HG02840 (cell line): ENCODE results near the gene SNRNP27.
"Not testable (repeated sequence)": the region's sequence is repeated elsewhere in the genome, so short reads cannot be mapped to it uniquely, and the experiment has no call there.

Experiments used
- ATAC-seq: cut with Tn5 transposase; IDR thresholded peaks from one replicate; pipeline ENCODE4 v1.9.1; 2021; ENCODE audit warnings: mild to moderate bottlenecking, moderate library complexity, moderate number of reproducible peaks; ENCODE audit not compliant: unreplicated experiment, low FRiP score

Gene SNRNP27

DNA sequence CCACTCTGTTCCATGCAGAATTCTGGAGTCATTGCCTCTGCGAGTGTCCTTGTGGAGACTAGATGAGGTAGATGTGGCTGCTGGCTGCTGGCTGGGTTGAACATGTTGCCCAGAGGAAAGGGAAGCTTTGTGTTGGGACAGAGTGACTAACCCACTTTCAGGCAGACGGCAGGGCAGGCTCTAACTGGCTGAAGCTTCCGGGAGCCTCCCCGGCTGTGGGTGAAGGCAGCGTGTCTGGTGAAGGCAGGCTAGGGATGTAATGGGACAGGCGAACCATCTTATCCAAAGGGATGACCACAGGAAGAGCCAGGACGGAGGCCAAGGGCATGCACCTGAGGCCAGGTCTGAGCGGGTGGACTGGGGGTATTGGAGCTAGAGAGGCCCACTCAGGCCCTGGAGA lies 51.7 kb downstream of the SNRNP27 start:
- no peak for ATAC-seq

DNA sequence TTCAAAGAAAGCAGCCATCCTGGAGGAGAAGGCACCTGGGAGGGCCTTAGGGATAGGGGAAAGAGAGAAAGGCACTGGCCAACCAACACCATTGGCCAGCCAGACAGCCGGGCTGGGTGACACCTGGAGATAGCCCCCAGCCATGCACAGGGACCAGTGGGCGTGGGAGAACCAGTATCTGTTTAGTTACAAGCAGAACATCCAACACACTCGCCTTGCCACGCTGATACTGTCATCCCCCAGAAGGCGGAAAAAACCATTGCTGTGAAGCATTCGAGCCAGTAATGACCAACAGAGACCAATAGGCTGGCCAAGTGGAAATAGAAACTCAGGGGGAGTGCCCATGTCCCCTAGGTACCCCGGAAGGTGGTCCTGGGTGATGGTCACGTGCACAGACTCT lies 52.2 kb downstream of the SNRNP27 start:
- no peak for ATAC-seq

GRCh38 chr2:69946351-69947324 lies 52.9 kb downstream of the SNRNP27 start:
- peak; percentile 59 for ATAC-seq

GRCh38 chr2:69947325-69947931 lies 53.7 kb downstream of the SNRNP27 start:
- ATAC-seq, result no peak

DNA sequence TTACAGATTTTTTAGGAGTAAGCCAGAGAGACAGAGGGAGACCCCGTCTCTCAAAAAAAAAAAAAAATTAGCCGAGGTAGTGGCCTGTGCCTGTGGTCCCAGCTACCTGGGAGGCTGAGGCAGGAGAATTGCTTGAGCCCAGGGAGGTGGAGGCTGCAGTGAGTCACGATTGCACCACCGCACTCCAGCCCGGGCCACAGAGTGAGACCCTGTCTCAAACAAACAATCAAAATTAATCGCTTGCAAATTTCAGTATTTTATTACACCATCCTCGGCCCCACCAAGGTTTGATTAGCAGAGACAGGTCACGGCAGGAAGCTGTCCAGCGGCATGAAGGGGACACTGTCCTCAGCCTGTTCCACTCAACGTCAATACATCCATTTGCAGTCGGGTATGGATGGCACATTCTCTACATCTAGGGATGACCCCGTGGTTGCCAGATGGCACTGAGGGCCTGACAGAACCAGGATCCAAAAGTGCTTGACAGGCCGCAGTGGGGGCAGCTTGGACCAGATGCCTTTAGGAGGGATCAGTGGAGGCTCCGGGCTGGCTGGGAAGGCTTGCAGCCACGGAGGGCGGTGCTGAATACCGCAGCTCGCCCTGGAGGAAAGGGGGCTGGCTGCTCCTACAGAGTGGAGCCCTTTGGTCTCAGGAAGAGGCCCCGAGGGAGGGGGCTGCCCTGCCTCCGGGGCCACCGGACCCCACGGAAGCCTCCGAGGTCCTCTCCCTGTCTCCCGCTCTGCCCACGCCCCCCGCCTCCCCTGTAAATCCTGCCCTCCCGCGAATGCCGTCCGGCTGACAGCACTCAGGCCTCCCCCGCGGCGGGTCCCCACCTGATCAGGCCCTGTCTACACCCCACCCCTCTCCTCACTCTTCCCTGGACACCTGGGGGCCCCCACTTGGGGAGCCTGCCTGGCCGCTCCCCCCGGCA lies 54.5 kb downstream of the SNRNP27 start:
- no peak for ATAC-seq

GRCh38 chr2:69948963-69949645 lies 55.3 kb downstream of the SNRNP27 start:
- ATAC-seq, result no peak

DNA sequence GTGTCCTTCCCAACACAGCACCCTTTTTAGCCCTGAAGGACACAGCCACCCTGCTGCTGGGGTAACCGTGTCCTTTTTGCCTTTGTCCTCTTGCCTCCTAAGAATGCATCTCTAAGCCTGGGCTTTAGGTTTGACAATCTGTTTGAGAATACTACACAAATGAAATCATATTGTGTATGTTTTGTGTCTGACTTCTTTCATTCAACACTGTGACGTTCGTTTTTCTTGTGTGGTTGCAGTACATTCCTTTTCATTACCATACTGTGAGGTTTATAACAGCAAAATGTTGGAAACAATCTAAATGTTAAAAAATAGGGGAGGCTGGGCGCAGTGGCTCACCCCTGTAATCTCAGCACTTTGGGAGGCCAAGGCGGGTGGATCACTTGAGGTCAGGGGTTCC lies 56.5 kb downstream of the SNRNP27 start:
- ATAC-seq, result no peak

- ATAC-seq, result not testable (repeated sequence)
Measured at GRCh38 chr2:69950671-69951070, 56.9 kb downstream of the SNRNP27 start.

DNA sequence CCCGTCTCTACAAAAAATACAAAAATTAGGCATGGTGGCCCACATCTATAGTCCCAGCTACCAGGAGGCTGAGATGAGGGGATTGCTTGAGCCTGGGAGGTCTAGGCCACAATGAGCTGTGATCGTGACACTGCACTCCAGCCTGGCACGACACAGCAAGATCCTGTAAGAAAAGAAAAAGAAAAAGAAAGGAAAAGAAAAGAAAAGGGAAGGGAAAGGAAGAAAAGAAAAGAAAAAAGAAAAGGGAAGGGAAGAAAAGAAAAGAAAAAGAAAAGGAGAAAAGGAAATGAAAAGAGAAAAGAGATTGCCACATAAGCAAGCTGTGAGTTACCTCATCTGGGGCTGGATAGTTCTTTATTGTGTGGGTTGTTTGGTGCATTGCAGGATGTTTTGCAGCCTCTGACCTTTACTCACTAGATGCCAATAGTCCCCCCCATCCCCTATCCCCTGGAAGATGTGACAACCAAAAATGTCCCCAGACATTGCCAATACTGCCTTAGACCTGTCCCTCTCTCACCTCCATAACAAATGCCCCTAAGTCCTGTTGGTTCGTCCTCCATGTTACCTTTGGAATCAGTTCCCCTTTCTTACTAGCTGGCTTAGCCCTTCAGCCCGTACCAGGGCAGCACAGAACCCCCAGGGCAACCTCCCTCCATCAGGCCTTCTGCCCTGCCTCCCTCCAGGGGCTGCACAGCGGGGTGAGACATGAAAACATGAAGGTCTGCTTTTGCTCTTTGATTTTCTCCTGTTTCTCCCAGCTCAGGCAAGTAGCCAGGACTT lies 58.8 kb downstream of the SNRNP27 start:
- no peak for ATAC-seq

GRCh38 chr2:69954084-69954483 lies 60.3 kb downstream of the SNRNP27 start:
- no peak for ATAC-seq
